ENCODE data around the gene ARMH2. TPM values are rescaled to one million over a fixed set of nuclear protein-coding genes. Genes with fewer than 3 reads are reported as not detected.

ARMH2 gene
- total RNA-seq, 1 experiment from 2014 or later: not detected

DNA sequence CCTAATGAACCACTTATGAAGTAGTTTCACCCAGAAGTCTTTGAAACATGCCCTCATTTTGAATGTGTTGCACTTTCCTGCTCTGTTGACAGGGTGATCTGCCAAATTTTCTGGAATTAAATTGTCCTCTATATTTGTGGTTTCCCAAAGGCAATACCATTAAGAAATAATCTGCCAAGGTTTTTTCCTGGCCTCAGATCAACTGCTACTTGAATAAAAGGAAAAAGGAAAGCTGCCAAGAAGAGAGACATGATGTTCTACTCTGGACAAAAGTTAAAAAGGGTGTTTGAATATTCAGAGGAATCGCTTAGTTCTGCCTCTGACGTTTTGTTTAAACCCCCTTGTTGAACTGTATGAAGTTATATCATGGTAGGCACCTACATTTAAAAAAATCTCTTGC lies 37.4 kb upstream of the ARMH2 start:
- H4K5ac ChIP-seq (ENCODE audit: insufficient read length, low read depth, low read length): no peak overlapping the region
- no peaks in the 10 kb centered on the region for H3K79me2 ChIP-seq (ENCODE audit: insufficient read depth, low read length)
- no peaks in the 10 kb centered on the region for H3K27me3 Mint-ChIP-seq (ENCODE audit: low read depth)
- no peak overlapping the region for H3K56ac ChIP-seq (ENCODE audit: insufficient read length, low read depth, low read length)
- no peak overlapping the region for H3T11ph ChIP-seq (ENCODE audit: low read length)
- H3K4me3 Mint-ChIP-seq: no peak overlapping the region
- no peaks in the 10 kb centered on the region for H3K23me2 ChIP-seq (ENCODE audit: insufficient read length, low read depth, low read length, poor library complexity, severe bottlenecking)
- no peaks in the 10 kb centered on the region for H3K27me3 ChIP-seq (ENCODE audit: insufficient read depth, low read length)
- no CpG with 5 or more reads among the region's 2 CpGs for WGBS (ENCODE audit: extremely low coverage, insufficient read length, low lambda C conversion rate)
- no peak overlapping the region for H2BK12ac ChIP-seq (ENCODE audit: insufficient read length, low read depth, low read length)
- H4K20me1 ChIP-seq (ENCODE audit: control insufficient read depth, insufficient read depth, insufficient read length): no peaks in the 10 kb centered on the region
- H3K9me3 ChIP-seq (ENCODE audit: control insufficient read depth, low read depth, low read length): no peaks in the 10 kb centered on the region
- no peak overlapping the region for H2BK15ac ChIP-seq (ENCODE audit: low read depth, low read length)
- no peak overlapping the region for H4K91ac ChIP-seq (ENCODE audit: insufficient read length, low read depth, low read length)
- H3K9me3 Mint-ChIP-seq: no peaks in the 10 kb centered on the region
- no peak overlapping the region for H3K18ac ChIP-seq (ENCODE audit: insufficient read length, low read depth, low read length)
- H3K4me1 ChIP-seq (ENCODE audit: insufficient read depth, low read length): no peaks in the 10 kb centered on the region
- H2BK20ac ChIP-seq (ENCODE audit: low read depth, low read length, poor library complexity, severe bottlenecking): no peak overlapping the region
- no peak for DNase-seq
- no peak overlapping the region for H3K9ac ChIP-seq (ENCODE audit: extremely low read depth, insufficient read length, low read length)
- H3K4me1 Mint-ChIP-seq: peaks cover 6 to 11% of the 10 kb centered on the region in 2 experiments
- H3K4ac ChIP-seq (ENCODE audit: low read depth, low read length): no peak overlapping the region
- peaks cover 0 to 3% (median 2%) of the 10 kb centered on the region in 3 experiments; a peak in 2 of 7 replicates for H3K36me3 Mint-ChIP-seq (ENCODE audit: insufficient read depth in 1 of 3, low read depth in 3 of 3)
- H4K8ac ChIP-seq (replicated peaks; ENCODE audit: insufficient read length, low read depth, low read length): no peak overlapping the region
- no peak overlapping the region for H3K27ac Mint-ChIP-seq
- TF ChIP-seq CTCF (conservative IDR thresholded peaks at IDR 0.05): no peak
- no peak overlapping the region for H2BK5ac ChIP-seq (ENCODE audit: insufficient read length, low read length)
- no peak overlapping the region for H2AFZ ChIP-seq (ENCODE audit: low read length)
- no peak overlapping the region for H3K14ac ChIP-seq (ENCODE audit: insufficient read depth, low read length)
- no peak overlapping the region for H3K27ac ChIP-seq (ENCODE audit: insufficient read length, low read depth, low read length)
- H3K23ac ChIP-seq (ENCODE audit: insufficient read length, low read depth, low read length): no peak overlapping the region
- no peak overlapping the region for H3K4me2 ChIP-seq (ENCODE audit: insufficient read depth, insufficient read length, low read length)
- H2AK5ac ChIP-seq (ENCODE audit: insufficient read length, low read length): no peak overlapping the region
- H2BK120ac ChIP-seq (ENCODE audit: low read depth, low read length, poor library complexity, severe bottlenecking): no peak overlapping the region
- no peaks in the 10 kb centered on the region for H3K79me1 ChIP-seq (ENCODE audit: insufficient read depth, low read depth, low read length, poor library complexity, severe bottlenecking)
